ENCODE results near the gene TRRAP. TPM values are rescaled to one million over a fixed set of nuclear protein-coding genes. Genes with fewer than 3 reads are reported as not detected.

TRRAP gene
- total and polyA plus RNA-seq, 4 donors: 4.3 to 22.7 (median 10.1) TPM

DNA sequence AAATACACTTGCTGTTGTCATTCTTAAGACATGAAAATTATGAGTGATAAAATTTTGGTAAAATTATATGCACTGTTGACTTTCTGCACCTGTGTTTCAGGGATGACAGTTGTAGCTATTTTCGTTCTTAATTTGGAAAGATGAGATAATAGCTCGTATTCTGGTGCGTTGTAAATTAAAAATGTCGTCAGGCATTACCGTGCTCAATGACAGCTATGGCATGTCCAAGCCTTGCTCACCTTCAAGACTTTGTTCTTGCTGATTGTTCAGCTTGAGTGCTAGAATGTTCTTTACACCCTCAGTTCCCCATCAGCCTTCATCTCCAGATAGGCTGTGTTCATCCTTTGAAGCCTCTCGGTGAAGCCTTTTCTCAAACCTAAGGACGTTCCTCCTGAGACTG, 21.5 kb downstream of the TRRAP start:
- Histone ChIP-seq H3K4me1 (ENCODE audit: control insufficient read depth in 4 of 4, insufficient read depth in 4 of 4, low read length in 3 of 4) (no peaks in the 10 kb centered on the region), H3K9me3 (ENCODE audit: control insufficient read depth in 4 of 4, low read length in 3 of 4) (no peaks in the 10 kb centered on the region), H3K27me3 (ENCODE audit: control insufficient read depth in 4 of 4, insufficient read depth in 4 of 4, low read length in 3 of 4) (no peaks in the 10 kb centered on the region), H3K27ac (ENCODE audit: low read depth in 1 of 2, low read length in 2 of 2) (no peak overlapping the region), H3K9ac (ENCODE audit: low read depth in 1 of 2, low read length in 2 of 2) (no peak overlapping the region), H3K36me3 (ENCODE audit: control insufficient read depth in 4 of 4, insufficient read depth in 3 of 4, low read depth in 1 of 4, low read length in 3 of 4) (peaks cover 19 to 84% (median 65%) of the 10 kb centered on the region in 4 donors), H3K4me3 (ENCODE audit: low read depth in 1 of 3, low read length in 3 of 3) (no peak overlapping the region)
- no peak for TF ChIP-seq RAD21 (IDR thresholded peaks at IDR 0.05)
- no peak for TF ChIP-seq GABPA (IDR thresholded peaks at IDR 0.05 in 1 of 2, conservative IDR thresholded peaks at IDR 0.05 in 1 of 2)
- TF ChIP-seq SP1 (IDR thresholded peaks at IDR 0.05): no peak
- no peak for TF ChIP-seq EGR1 (IDR thresholded peaks at IDR 0.05; ENCODE audit: low read depth in 2 of 2)
- TF ChIP-seq HNF4G (IDR thresholded peaks at IDR 0.05): no peak
- TF ChIP-seq, protein P1, sequence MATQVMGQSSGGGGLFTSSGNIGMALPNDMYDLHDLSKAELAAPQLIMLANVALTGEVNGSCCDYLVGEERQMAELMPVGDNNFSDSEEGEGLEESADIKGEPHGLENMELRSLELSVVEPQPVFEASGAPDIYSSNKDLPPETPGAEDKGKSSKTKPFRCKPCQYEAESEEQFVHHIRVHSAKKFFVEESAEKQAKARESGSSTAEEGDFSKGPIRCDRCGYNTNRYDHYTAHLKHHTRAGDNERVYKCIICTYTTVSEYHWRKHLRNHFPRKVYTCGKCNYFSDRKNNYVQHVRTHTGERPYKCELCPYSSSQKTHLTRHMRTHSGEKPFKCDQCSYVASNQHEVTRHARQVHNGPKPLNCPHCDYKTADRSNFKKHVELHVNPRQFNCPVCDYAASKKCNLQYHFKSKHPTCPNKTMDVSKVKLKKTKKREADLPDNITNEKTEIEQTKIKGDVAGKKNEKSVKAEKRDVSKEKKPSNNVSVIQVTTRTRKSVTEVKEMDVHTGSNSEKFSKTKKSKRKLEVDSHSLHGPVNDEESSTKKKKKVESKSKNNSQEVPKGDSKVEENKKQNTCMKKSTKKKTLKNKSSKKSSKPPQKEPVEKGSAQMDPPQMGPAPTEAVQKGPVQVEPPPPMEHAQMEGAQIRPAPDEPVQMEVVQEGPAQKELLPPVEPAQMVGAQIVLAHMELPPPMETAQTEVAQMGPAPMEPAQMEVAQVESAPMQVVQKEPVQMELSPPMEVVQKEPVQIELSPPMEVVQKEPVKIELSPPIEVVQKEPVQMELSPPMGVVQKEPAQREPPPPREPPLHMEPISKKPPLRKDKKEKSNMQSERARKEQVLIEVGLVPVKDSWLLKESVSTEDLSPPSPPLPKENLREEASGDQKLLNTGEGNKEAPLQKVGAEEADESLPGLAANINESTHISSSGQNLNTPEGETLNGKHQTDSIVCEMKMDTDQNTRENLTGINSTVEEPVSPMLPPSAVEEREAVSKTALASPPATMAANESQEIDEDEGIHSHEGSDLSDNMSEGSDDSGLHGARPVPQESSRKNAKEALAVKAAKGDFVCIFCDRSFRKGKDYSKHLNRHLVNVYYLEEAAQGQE (IDR thresholded peaks at IDR 0.05): no peak
- no peak for DNase-seq (ENCODE audit: low spot score)
- WGBS: 96% methylated on average over 7 of the region's 7 CpGs

DNA sequence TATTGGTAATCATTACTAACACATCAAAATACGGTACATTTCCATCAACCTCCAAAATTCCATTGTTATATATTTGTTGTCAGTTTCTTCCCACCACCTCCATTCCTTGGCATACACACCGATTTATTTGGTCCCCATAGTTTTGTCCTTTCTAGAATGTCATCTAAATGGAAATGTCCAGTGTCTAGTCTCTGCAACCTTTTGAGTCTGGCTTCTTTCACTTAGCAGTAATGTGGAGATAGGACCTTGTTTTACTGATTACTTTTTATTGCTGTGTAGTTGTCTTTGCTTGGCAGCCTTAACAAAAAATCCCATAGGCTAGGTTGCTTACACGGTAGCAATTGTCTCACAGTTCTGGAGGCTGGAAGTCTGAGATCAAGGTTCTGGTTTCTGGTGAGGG, 22.5 kb downstream of the TRRAP start:
- no peak overlapping the region for H3K27ac ChIP-seq (ENCODE audit: low read depth in 1 of 2, low read length in 2 of 2)
- TF ChIP-seq HNF4A (conservative IDR thresholded peaks at IDR 0.05): no peak
- no peak for DNase-seq (ENCODE audit: low spot score)
- no peaks in the 10 kb centered on the region for H3K27me3 ChIP-seq (ENCODE audit: control insufficient read depth in 4 of 4, insufficient read depth in 4 of 4, low read length in 3 of 4)
- 97% methylated on average over 3 of the region's 3 CpGs for WGBS
- H3K9ac ChIP-seq (ENCODE audit: low read depth in 1 of 2, low read length in 2 of 2): no peak overlapping the region
- no peaks in the 10 kb centered on the region for H3K9me3 ChIP-seq (ENCODE audit: control insufficient read depth in 4 of 4, low read length in 3 of 4)
- H3K4me1 ChIP-seq (ENCODE audit: control insufficient read depth in 4 of 4, insufficient read depth in 4 of 4, low read length in 3 of 4): no peaks in the 10 kb centered on the region
- peaks cover 20 to 84% (median 71%) of the 10 kb centered on the region in 4 donors for H3K36me3 ChIP-seq (ENCODE audit: control insufficient read depth in 4 of 4, insufficient read depth in 3 of 4, low read depth in 1 of 4, low read length in 3 of 4)
- no peak overlapping the region for H3K4me3 ChIP-seq (ENCODE audit: low read depth in 1 of 3, low read length in 3 of 3)

DNA sequence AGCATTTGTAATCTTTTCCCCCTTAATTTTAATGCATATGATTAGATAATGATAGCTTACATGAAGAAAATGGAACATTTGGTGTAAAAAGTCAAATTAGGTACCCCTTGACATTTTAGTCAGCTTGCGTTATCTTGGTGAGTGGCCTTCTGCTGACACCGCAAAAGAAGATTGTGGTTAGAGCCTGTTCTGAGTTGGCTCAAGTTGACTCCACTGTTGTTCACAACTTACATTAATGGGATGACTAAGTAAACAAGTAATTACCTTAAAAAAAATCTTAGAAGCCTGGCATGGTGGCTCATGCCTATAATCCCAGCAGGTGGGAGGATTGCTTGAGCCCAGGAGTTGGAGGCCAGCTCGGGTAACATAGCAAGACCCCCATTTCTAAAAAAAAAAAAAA, 24.2 kb downstream of the TRRAP start:
- H3K27ac ChIP-seq (ENCODE audit: low read depth in 1 of 2, low read length in 2 of 2): no peak overlapping the region
- WGBS: 97% methylated on average over 3 of the region's 3 CpGs
- no peak overlapping the region for H3K9ac ChIP-seq (ENCODE audit: low read depth in 1 of 2, low read length in 2 of 2)
- H3K27me3 ChIP-seq (ENCODE audit: control insufficient read depth in 4 of 4, insufficient read depth in 4 of 4, low read length in 3 of 4): no peaks in the 10 kb centered on the region
- H3K9me3 ChIP-seq (ENCODE audit: control insufficient read depth in 4 of 4, low read length in 3 of 4): no peaks in the 10 kb centered on the region
- H3K4me1 ChIP-seq (ENCODE audit: control insufficient read depth in 4 of 4, insufficient read depth in 4 of 4, low read length in 3 of 4): no peaks in the 10 kb centered on the region
- peaks cover 20 to 85% (median 72%) of the 10 kb centered on the region in 4 donors for H3K36me3 ChIP-seq (ENCODE audit: control insufficient read depth in 4 of 4, insufficient read depth in 3 of 4, low read depth in 1 of 4, low read length in 3 of 4)
- H3K4me3 ChIP-seq (ENCODE audit: low read depth in 1 of 3, low read length in 3 of 3): no peak overlapping the region
- TF ChIP-seq JUND (IDR thresholded peaks at IDR 0.05) (no peak), HNF4A (conservative IDR thresholded peaks at IDR 0.05) (no peak), RXRA (IDR thresholded peaks at IDR 0.05) (no peak), SP1 (IDR thresholded peaks at IDR 0.05) (no peak), FOXA2 (IDR thresholded peaks at IDR 0.05) (no peak), GABPA (IDR thresholded peaks at IDR 0.05 in 1 of 2, conservative IDR thresholded peaks at IDR 0.05 in 1 of 2) (no peak)
- TF ChIP-seq, protein P2, sequence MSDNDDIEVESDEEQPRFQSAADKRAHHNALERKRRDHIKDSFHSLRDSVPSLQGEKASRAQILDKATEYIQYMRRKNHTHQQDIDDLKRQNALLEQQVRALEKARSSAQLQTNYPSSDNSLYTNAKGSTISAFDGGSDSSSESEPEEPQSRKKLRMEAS (IDR thresholded peaks at IDR 0.05): no peak
- TF ChIP-seq, protein P3, sequence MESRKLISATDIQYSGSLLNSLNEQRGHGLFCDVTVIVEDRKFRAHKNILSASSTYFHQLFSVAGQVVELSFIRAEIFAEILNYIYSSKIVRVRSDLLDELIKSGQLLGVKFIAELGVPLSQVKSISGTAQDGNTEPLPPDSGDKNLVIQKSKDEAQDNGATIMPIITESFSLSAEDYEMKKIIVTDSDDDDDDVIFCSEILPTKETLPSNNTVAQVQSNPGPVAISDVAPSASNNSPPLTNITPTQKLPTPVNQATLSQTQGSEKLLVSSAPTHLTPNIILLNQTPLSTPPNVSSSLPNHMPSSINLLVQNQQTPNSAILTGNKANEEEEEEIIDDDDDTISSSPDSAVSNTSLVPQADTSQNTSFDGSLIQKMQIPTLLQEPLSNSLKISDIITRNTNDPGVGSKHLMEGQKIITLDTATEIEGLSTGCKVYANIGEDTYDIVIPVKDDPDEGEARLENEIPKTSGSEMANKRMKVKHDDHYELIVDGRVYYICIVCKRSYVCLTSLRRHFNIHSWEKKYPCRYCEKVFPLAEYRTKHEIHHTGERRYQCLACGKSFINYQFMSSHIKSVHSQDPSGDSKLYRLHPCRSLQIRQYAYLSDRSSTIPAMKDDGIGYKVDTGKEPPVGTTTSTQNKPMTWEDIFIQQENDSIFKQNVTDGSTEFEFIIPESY (IDR thresholded peaks at IDR 0.05): no peak
- no peak for DNase-seq (ENCODE audit: low spot score)
